ENCODE results near the gene USP25.

Gene USP25

DNA sequence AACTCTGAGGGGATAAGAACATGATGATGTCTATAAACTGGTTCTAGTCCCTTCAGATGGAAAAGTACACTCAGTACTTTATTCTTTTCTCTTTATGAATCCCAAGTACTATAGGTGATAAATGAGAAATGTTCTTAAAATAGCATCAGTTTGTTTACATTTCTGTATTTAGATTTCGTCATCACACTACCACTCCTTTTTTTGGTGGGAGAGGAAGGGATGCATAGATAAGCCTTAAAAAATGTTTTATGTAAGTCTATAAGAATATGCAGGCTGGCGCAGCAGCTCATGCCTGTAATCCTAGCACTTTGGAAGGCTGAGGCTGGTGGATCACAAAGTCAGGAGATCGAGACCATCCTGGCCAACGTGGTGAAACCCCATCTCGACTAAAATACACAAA lies 144.8 kb downstream of the USP25 start:
- no peak for DNase-seq

DNA sequence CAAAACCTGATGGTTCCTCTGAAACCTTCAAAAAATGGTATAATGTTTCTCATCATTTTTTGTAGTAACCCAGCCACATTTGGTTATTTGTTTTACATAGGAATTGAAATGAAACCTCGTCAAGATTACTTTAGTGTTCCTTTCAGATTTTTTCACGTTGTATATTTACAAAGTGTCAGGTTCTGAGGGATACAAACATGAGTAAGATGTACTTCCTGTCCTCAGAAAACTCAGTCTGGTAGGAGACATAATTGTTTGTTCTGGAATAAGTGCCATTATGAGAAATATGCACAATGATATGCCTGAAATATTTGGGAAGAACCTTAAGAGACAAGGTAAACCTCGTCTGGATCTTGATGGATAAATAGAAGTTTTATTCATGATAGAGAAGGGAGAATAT lies 145.5 kb downstream of the USP25 start:
- no peak for DNase-seq

DNA sequence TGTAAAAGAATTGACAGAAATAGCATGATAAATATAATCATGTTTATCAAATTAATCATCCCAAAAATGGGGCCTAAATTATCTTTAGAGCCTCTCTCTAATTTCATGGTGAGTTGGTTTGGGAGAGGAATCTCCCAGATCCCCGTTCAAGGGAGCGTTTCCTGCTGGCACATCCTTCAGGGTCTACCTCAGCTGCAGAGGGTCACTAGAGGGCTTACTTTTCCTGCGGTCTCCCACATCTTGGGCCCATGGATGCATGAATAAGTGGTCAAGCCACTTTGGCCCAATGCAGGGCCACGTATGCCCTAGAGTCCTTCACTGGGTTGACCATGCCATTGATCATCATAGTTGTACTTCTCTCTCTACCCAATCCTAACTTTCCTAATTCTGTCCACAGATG lies 164.1 kb downstream of the USP25 start:
- no peak for DNase-seq

DNA sequence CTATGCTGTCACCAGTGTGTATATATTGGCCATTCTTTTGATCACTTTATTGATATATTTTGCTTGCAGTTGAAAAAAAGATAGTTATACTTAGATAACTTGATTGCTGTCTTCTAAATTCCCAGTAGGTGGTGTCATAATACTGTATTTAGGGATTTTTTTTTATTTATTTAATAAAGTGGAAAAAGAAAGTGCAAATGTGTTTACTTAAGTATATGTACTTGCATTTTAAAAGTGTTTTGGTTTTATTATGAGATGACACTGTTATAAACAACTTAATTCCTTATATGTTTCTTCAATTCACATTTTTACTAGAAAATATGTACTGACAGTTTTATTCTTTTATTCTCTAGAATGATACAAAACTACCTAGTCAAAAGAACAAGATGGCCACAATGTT lies 164.8 kb downstream of the USP25 start:
- DNase-seq = no peak

DNA sequence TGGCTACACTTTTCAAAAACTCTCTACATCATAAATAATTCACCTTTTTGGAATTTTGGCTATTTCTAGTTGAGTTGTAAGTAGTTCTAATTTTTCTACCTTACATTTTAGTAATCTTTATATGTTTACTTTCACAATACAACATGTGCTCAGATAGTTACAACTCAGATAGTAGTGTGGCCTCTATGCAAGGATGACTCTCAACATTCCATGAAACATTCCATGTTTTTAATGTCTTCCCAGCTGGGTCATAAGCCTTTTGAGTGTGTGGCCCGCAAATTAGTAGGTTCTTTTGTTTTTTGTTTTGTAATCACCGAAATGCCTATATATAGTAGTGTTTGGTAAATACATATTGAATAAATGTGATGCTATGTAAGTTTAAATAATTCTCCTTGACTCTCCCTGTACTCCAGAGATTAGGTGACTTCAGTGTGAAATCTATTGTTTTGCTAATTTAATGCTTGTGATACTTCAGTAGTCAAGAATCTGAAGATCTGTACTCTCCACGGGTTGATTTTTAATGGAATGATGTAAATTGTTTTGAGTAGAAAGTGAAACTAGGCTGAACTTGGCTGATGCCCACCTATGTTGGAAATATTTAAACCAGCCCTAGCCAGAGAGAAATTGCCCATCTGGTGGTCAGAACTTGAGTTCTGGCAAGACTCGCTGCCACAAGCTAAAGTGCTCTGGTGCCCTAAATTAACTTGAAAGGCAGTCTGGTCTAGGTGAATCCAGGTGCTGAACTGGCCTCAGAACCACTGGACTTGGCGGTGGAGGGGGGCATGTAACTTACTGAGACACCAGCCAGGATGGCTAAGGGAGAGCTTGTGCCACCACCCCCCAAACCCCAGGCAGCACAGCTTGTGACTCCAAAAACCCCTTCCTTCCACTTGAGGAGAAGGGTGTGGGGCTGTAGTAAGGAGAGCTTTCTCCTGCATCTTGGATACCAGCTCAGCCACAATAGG lies 165.6 kb downstream of the USP25 start:
- DNase-seq = no peak

DNA sequence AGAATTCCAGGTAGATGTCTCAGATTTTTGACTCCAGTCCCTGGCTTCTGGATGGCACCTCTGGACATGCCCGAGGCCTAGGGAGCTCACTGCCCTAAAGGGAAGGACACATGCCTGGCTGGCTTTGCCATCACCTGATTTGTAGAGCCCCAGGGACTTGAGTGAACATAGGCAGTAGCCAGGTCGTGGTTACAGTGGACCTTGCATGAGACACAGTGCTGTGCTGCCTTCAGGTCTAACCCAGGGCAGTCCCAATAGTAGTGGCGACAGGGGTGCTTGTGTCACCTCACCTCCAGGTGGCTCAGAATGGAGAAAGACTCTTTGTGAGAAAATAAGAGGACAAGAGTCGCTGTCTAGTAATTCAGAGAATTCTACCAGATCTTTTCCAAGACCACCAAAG lies 166.7 kb downstream of the USP25 start:
- DNase-seq = no peak

DNA sequence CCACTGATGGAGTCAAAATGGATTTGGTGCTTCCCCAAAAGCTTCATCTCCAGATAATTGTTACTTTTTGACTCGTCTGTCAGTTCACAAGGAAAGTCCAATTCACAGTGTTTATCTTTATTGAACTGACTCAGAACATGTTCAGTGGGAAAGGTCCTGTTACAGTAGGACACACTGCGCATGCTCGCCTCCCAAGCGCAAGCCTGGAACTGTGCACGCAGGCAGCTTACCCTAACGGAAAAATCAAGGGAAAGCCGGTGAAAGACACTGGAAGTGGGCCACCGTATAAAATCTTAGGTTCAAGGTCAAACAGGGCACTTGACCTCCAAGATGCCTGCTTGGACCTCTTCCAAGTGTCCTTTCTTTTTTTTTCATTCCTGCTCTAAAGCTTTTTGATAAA lies 174.6 kb downstream of the USP25 start:
- DNase-seq = no peak

DNA sequence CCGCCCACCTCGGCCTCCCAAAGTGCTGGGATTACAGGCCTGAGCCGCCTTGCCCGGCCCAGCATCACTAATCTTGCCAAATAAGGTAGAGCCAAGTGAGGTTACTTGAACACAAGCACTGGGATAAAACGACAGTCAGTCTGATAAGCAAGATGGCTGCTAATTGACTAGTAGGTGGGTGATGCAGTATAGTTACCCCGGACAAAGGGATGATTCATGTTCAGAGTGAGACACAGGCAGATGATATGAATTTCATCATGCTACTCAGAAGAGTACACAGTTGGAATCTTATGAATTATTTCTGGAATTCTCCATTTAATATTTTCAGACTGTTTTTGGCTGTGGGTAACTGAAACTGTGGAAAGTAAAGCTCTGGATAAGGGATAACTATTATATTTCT lies 178.4 kb downstream of the USP25 start:
- no peak for DNase-seq

DNA sequence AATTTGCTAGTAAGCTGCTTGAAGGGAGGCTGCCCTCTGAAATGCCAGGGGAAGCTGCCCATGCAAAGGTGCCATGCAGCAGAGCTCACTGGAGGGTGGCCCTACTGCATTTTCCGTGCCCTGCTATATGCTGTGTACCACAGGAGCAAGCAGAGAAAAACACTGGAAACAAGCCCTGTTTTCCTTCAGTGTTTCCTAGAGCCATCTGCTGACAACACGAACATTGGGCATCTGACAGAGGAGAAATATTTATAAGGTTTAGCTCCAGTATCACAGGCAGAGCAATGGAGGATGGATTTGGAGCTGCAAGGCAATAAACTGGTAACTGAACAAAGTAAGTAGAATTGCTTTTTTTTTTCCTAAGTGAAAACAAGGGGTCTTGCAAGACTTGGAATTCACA lies 198.4 kb downstream of the USP25 start:
- DNase-seq = no peak

DNA sequence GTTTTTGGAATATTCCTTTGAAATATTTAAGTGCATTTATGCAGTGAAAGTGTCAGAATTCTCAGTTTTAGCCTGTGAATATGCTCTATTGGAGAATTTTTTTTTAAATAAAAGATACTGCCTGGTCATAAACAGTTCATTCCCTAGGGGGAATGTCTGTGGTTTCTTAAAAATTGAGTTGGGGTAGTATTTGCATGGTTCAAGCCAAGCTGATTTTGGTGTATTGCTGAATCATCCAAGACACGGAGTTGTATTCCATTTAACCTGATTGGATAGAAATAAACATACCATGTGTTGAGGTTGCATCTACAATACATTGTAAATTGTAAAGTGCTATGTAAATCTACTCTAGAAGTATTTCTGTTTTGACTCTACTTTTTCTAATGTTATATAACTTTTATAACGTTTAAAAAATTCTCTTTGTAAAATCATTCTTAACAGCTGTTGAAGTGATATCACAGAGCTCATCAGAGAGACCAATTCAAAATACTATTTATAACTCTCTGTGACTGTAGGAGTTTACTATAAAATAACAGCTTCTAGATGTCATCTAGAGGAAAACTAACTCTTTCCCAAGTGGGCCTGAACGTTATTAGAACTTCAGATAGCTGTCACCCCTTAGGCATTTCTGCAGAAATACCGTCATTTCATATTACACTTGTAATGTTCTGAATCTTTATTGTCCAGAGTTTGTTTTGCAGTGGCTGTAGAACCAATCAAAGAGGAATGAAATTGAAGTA lies 199.1 kb downstream of the USP25 start:
- no peak for DNase-seq

DNA sequence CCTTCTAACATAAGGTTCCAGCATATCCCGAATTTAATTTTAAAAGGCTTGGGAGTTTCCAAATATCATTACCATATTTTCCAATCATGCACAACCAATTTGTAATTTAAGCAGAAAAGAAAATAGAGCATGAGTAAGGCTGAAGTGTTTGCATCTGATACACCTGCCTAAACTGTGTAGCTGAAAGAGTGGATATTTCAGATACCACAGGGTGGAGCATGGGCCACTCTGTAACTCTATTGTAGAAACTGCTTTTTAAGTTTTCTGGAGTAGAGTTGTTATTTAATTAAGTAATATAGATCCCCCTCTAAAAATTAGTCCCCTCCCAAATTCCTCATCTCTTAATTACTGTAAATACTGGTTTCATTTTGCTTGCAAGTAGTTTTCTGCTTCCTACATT lies 199.8 kb downstream of the USP25 start:
- no peak for DNase-seq

All from activated naive CD4-positive, alpha-beta T cell treated with Interleukin-2 at 50 U/mL for 16 hours (primary cell).